Peyer's patch (tissue), 4 donors: ENCODE results near the gene HPSE2.

ENCODE experiments used
- POLR2A ChIP-seq, 2 donors: fragments of 450-650 bp; IDR thresholded peaks; one replicate each; pipeline ENCODE4 v1.5.1; 2017; ENCODE audit warnings: antibody characterized with exemption in 2 of 2, mild to moderate bottlenecking in 2 of 2, moderate library complexity in 2 of 2
- TF ChIP-seq, protein P1 (sequence below), 6 experiments: fragments of 450-650 bp in 4 of 6; fragments of 200-600 bp in 2 of 6; sonication (generic) in 1 of 6; IDR thresholded peaks; one replicate each; pipeline ENCODE4 v1.5.1; 2017 to 2019; ENCODE audit warnings: antibody characterized with exemption in 6 of 6, mild to moderate bottlenecking in 3 of 6, moderate library complexity in 1 of 6

DNA sequence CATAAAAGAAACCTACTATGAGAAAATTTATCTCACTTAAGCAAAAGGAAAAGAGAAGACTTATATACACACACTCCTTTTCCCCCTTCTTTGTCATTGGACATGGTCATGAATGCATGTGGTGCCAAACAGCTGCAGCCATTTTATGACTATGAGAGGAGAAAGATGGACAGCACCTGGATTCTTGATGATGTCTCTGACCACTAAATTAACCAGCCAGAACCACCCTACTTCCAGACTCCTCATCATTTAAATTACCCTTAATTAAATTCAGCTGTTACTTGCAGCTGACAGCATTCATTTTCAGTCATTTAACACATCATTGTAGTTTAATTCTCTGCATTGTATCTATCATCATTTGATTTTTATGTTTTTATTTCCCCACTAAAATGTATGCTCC lies 409.9 kb downstream of the HPSE2 start:
- TF ChIP-seq, protein P1, sequence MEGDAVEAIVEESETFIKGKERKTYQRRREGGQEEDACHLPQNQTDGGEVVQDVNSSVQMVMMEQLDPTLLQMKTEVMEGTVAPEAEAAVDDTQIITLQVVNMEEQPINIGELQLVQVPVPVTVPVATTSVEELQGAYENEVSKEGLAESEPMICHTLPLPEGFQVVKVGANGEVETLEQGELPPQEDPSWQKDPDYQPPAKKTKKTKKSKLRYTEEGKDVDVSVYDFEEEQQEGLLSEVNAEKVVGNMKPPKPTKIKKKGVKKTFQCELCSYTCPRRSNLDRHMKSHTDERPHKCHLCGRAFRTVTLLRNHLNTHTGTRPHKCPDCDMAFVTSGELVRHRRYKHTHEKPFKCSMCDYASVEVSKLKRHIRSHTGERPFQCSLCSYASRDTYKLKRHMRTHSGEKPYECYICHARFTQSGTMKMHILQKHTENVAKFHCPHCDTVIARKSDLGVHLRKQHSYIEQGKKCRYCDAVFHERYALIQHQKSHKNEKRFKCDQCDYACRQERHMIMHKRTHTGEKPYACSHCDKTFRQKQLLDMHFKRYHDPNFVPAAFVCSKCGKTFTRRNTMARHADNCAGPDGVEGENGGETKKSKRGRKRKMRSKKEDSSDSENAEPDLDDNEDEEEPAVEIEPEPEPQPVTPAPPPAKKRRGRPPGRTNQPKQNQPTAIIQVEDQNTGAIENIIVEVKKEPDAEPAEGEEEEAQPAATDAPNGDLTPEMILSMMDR (IDR thresholded peaks at IDR 0.05), result no peak
- TF ChIP-seq POLR2A (IDR thresholded peaks at IDR 0.05), result no peak
